Activated CD4-positive, alpha-beta T cell treated with anti-CD3 and anti-CD28 coated beads, Interleukin-2, amount 50 U/mL, for 4 hours (primary cell): Measurements from ENCODE around the gene AP4S1.
"Not testable (repeated sequence)": the region's sequence is repeated elsewhere in the genome, so short reads cannot be mapped to it uniquely, and the experiment has no call there.

Source experiments
- DNase-seq, 2 experiments: peaks; one replicate each; pipeline ENCODE4 v3.0.0-alpha.2; 2020

AP4S1 gene

DNA sequence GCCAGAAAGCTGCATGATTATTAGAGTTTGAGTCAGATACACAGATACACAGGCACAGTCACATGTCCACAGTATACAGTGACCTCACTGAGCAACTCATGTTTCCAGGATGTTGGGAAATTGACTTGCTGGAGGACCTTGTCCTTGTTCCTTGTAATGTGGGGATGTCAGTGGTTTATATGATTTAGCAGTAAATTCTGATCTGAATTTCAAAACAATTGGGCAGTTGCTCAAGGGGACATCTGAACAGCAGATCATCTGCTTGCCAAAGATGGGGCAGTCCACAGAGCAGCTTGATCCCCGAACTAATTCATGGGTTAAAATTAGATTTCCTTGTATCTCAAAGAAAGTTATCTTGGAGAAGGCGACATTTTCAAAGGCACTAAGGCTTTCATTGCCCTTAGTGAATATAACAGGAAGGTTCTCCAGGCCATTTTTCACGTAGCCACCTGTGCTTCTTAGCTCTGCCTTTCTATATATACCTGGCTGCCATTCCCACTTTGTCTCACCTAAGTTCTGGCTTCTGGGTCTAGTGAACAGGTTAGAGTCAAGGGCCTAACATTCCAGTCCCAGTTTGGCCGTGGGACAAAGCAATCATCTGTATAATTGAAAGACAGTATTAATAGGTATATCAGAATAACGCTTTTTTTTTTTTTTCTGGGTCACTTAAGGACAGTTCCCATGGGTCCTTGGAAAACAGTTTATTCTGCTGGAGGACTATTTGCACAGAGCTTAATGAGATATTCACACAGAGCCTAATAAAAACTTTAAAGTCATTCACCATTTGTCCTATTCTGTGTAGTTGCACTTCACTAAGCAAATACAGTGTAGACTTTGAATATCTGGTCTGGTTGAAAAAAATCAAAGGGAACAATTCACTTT is 65.7 kb downstream of the AP4S1 start:
- DNase-seq = no peak

DNA sequence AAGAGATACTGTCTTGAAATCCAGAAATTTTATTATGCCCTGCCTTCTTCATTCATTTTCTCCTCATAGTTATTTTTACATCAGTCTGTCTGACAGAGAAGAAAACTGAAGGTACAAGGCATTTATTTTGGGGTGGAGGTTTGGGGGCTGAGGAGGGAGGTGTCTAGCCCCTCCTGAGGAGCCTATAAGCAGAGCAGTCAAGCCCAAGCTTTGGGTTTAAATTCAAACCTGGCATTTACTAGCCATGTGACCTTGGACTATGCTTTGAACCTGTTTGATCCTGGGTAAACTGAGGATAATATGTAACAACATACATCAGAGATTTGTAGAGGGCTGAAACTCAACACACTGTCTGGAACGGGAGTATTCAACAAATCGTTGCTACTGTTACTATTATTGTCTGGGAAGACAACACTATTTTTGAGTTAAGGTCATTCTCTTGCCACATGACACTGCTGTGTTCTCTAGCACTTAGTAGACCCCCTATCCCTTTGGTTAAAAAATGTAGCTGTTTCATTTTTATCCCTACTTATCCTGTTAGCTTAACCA is 66.8 kb downstream of the AP4S1 start:
- no peak for DNase-seq

DNA sequence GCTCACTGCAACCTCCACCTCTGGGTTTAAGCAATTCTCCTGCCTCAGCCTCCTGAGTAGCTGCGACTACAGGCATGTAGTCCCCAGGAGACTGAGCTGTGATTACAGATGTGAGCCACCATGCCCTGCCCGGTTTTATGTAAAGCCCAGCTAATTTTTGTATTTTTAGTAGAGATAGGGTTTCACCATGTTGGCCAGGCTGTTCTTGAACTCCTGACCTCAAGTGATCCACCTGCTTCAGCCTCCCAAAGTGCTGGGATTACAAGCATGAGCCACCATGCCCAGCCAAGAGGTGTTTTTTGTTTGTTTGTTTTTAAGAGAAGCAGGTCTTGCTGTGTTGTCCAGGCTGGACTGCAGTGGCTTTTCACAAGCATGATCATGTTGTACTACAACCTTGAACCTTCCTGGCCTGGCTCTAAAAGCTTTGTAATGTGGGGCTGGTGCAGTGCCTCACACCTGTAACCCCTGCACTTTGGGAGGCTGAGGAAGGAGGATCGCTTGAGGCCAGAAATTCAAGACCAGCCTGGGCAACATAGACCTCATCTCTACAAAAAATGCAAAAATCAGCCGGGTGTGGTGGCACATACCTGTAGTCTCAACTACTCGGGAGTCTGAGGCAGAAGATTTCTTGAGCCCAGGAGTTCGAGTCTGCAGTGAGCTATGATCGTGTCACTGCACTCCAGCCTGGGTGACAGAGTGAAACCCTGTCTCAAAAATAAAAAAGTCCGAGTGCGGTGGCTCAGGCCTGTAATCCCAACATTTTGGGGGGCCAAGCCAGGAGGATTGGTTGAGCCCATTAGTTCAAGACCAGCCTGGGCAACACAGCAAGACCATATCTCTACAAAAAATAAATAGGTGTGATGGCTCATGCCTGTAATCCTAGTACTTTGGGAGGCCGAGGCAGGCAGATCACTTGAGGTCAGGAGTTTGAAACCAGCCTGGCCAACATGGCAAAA is 68.7 kb downstream of the AP4S1 start:
- DNase-seq = not testable (repeated sequence)

DNA sequence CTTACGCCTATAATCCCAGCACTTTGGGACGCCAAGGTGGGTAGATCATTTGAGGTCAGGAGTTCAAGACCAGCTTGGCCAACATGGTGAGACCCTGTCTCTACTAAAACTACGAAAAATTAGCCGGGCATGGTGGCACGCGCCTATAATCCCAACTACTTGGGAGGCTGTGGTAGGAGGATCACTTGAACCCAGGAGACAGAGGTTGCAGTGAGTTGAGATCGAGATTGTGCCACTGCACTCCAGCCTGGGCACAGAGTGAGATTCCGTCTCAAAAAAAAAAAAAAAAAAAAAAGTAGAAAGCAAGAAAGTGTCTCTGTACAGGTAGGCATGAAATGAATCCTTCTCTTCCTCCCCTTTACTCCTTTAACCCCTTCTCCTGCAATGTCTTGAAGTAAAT is 70.4 kb downstream of the AP4S1 start:
- DNase-seq = not testable (repeated sequence)

DNA sequence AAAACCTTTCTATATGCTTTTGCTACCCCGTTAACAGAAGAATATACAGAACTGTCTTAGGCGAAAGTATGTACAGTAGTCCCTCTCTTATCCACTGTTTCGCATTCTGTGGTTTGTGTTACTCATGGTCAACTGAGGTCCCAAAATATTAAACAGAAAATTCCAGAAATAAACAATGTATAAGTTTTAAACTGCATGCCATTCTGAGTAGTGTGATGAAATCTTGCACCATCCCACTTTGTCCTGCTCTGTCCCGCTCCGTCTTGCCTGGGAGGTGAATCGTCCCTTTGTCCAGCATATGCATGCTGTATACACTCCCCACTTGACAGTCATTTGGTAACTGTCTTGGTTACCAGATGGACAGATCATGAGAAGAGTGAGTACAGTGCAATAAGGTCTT is 70.8 kb downstream of the AP4S1 start:
- no peak for DNase-seq

DNA sequence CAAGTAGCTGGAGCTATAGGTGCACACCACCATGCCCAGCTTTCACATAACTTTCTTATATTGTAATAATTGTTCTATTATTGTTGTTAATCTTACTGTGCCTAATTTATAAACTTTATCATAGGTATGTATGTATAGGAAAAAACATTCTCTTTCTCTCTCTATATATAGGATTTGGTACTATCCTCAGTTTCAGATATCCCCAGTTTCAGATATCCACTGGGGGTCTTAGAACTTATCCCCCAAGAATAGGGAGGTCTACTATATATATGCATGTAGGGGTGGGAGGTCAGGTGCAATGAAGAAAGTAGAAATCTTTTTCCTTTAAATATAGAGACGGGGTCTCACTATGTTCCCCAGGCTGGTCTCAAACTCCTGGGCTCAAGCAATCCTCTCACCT is 71.6 kb downstream of the AP4S1 start:
- no peak for DNase-seq

DNA sequence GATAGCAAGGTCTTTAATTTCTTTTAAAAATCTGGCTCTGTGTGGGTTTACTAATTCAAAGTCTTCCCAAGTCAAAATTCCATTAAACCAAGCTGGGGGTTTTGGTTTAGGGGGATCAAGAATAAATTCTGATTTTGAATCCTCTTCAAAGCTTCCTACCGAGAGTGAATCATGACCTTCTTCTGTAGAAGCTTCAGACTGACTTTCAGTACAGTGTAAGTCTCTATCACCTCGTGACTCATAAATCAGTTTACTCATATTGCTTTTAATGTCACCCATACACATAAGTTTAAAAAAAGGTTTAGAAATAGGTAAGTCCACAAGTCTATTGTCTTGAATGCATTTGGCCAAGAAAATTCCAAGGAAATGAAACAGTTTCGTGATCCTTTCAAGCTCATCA is 81.3 kb downstream of the AP4S1 start:
- DNase-seq = no peak

DNA sequence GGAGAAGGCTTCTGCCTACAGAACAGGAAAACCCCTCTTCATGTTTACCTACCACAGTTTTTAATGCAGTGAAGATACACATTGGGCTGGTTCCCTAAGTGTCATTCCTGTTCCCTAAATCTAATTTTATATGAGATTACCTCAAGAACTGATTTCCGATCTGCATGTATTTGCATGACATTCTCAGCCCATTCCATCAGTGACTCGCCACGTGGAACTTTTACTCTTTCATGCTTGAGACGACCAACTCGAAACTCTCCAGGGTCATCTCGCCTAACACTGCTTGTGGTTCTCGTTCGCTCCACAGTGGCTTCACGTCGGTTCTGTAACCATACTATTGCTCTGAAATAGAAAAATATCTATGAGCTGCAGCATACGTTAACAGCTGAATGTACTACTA is 83.8 kb downstream of the AP4S1 start:
- no peak for DNase-seq

DNA sequence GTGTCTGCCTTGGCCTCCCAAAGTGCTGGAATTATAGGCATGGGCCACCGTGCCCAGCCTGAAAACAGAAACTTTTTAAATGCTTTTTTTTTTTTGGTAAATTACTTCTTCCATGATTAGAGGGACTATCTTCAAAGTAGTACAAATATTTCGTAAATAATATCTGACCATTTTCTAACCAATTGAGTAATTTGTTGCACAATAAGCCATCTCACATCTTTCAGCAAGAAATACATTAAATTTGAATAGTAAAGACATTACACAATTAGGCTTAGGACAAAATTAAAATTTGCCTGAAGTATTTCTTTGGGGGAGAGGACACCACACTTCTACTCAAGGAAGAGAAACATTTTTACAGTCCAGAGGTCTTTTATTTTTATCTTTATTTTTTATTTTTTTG is 85.4 kb downstream of the AP4S1 start:
- no peak for DNase-seq

DNA sequence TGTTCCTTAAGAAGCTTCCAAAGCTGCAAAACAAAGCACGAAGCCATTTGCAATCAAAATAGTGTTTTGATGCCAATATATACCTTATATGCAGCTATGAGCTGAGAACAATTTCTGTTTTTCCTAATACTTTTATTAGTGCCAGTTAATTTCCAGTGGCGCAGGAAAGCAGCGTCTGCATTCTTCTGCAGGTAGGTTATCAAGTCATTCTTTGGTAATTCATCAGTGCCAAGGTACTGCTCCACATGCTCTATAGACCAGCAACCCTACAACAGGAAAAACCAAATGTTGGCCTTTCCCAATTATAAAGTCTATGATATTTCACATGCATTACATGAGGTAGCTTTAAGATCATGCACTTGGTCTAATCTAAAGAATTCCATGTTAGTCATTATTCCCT is 88.3 kb downstream of the AP4S1 start:
- DNase-seq = no peak

DNA sequence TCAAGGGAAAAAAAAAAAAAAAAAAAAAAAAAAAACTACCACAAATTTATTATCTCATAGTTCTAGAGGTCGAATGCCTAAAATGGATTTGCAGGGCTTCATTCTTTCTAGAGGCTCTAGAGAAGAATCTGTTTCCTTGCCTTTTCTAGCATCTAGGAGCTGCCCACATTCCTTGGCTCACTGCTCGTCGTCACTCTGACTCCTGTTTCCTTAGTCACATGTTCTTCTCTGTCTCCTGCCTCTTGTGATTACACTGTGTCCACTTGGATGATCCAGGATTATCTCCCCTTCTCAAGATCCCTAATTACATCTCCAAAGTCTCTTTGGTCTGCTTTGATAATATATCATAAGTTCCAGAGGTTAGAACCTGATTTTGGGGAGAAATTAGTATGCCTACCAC is 93.4 kb downstream of the AP4S1 start:
- DNase-seq = no peak

DNA sequence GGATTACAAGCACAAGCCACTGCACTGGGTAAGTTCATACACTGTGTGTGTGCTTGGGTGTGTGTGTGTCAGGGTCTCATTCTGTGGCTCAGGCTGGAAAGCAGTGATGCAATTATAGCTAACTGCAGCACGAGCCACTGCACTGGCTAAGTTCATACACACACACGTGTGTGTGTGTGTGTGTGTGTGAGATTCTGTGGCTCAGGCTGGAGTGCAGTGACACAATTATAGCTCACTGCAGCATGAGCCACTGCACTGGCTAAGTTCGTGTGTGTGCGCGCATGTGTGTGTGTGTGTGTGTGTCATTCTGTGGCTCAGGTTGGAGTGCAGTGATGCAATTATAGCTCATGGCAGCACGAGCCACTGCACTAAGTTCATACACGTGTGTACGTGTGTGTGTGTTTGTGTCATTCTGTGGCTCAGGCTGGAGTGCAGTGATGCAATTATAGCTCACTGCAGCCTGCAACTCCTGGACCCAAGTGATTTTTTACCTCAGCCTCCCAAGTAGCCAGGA is 96.7 kb downstream of the AP4S1 start:
- no peak for DNase-seq

DNA sequence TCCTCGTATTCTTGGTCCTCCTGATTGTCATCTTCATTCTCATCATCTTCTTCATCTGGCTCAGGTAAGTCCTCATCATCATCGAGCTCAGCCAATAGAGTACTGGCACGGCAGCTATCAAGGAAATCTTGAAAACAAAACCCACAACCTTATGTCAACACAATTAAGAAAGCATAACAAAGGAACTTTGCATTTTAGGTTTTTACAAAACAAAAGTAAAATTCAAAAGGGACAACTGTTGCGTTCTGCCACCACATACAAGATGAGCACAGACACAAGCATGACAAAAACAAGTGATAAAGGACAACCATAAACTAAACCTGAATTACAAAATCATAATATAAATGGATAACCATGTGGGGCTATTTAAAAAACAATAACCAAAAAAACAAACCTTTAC is 97.5 kb downstream of the AP4S1 start:
- DNase-seq = no peak

DNA sequence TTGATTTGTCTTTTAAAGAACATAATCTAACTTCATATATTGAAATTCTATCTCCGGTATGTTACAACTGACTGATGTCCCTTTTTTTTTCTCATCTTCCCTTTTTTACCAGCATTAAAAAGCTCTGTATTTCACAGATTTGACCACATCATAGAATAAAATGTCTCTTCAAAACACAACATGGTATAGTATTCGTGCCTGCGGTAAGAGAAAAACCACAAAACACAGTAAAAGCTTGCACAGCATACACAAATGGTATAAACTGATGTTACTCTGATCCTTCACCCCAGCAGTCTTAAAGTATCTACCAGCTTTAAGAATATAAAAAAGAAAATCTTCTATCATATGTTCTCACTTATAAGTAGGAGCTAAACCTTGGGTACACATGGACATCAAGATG is 98.7 kb downstream of the AP4S1 start:
- no peak for DNase-seq

DNA sequence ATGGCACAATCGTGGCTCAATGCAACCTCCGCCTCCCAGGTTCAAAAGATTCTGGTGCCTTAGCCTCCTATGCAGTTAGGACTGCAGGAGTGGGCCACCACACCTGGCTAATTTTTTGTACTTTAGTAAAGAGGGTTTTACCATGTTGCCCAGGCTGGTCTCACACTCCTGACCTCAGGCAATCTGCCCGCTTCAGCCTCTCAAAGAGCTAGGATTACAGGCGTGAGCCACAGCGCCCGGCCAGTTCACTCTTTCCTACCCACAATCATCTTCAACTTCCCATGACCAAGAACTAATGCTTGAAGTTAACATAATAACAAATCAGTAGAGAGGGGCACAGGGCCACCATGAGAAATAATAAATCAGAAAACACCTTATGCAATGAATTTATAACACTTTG is 99.8 kb downstream of the AP4S1 start:
- DNase-seq = no peak

DNA sequence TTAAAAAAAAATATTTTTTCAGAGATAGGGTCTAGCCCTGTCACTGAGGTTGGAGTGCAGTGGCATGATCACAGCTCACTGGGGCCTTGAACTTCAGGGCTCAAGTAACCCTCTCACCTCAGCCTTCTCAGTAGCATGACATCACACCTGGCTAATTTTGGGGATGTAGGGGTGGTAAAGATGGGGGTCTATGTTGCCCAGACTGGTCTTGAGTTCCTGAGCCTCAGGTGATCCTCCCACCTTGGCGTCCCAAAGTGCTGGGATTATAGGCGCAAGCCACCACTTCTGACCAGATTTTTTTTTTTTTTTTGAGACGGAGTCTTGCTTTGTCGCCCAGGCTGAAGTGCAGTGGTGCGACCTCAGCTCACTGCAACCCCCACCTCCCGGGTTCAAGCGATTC is 101.2 kb downstream of the AP4S1 start:
- no peak for DNase-seq

DNA sequence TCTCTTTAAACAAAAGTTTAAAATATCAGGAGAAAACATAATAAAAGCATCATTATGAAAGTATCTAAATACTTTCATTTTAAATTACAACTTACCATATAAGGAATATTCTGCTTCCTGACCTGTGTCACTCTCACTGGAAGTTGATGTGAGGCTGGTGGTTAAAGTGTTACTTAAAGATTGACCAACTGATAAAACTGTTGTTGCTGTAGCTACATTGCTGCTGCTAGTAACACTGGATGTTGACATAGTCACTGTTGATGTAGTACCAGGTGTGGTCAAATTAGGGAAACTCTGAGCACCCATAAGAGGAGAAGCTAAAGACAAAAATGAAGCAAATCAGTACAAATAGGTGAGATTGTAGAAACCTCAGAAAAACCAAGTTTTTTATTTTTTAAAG is 102.2 kb downstream of the AP4S1 start:
- no peak for DNase-seq

DNA sequence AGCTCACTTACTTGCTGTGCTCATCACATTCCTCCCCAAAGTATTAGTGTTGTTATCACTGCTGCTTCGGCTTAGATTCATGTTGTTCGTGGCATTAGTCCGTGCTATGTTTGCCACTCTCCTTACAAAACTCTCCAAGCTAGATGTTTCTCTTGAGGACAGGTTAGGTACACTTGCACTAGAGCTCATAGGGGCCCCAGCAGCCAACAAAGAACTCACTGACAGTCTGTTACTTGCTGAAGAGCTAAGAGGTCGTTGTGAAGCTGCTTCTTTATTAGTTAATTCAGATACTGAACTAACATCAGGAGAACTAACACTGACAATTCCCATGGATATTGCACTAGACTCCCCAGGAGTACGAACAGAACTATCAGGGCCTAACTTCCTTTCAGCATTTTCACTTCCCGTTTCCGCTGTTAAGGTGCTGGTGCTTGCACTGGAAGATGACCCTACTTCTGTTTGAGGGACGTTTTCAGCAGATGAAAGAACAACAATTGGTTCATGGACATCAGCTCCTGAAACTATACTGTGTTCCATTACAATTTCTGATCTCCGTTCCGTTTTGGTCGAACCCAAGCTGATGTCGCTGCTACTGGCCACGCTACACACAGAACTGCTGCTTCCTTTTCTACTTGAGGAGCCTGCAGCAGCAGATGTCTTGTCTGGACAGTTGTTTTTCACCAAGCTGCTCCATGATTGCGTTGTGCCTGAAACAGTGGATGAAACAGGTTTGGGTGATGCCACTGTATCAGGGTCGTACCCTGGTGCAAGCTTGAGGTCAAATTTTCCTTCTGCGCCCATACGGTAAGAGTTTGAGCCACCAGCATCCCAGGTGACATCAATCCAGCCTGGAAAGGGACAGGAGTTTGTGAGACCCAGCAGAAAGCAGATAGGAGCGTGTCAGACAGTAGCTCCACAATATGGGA is 103.4 kb downstream of the AP4S1 start:
- DNase-seq = no peak

DNA sequence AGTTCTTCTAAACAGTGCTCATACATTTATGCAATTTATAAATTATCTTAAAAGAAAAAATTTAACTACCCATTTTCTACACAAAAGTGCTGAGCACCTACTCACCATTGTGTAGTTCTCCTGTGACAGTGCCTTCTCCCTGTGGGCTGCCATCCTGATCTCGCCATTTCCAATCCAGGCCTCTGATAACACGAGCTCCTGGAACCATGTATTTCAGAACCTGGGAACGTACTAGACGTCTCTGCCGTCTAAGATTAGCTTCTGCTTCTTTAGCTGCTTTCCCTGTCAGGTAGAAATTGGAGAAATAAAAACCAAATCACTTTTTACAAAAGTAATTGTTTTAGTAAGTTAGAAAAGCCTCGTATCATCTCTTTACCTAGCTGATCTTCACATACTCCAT is 107.7 kb downstream of the AP4S1 start:
- DNase-seq = no peak

DNA sequence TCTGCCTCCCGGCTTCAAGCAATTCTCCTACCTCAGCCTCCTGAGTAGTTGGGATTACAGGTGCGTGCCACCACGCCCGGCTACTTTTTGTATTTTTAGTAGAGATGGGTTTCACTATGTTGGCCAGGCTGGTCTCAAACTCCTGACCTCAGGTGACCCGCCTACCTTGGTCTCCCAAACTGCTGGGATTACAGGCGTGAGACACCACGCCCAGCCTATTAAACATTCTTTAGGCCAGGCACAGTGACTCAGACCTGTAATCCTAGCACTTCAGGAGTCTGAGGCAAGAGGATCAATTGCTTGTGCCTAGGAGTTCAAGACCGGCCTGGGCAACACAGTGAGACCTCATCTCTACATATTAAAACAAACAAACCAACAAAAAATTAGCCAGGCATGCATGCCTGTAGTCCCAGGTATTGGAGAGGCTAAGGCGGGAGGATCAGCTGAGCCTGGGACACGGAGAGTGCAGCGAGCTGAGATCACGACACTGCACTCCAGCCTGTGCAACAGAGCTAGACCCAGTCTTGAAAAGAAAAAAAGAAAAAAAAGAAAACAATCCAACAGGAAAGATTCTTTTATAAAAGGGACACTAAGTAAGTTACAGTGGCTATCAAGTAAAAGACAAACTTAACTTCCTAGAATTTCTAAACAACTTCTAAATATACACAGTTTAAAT is 111.9 kb downstream of the AP4S1 start:
- DNase-seq = no peak

DNA sequence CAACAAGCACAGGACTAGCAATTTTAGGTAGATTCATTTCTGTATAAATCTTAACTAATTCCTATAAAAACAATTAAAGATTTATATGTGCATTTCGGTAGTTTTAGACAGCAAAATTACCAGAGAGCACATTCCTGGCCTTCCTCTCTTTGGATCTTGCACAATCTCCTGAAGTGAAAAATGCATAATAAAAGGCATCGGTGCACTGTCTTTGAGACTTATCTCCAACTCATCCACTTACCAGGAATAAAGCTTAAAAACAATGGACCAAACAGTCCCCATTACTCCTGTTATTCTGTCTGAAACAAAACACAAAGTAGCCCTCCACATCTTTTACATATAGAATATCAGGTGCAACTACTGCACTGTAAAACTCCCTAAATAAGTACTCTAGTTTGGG is 112.9 kb downstream of the AP4S1 start:
- DNase-seq = no peak
